Measurements from ENCODE around the gene LSAMP.

Gene LSAMP

DNA sequence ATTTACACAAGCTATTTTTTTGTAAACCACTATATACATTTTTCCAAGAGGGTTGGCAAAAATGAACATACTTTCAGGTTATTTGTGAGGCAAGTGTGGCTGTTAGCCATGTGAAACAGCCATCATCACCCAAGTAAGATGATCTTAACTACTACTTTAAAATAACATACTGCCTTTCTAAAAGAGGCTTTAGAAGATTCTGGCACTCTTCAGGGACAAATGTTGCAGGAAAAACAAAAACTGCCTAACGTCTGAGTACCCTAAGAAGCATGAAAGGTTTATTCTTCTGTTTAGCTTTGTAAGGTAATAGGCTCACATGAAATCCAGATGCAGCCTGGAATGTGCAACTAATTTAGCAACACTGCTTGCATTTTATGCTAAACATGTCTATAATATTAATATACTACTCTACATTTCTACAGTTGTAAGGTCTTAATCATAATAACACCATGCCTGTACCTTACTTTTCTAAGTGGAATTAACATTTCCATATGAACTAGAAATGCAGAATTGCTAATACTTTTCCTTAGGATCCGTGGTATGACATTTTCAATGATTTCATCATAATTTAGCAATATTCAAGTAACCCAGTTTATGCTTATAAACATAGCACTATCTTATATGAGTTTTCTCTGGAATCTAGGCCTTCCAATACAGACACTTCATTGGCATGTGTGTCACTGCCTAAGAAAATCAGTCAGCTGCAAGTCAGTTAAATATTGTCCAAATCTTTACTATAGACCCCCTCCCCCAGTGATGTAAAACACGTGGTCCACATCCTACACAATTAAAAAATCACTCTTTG is 4.5 kb upstream of the LSAMP start:
- Histone ChIP-seq H3K4me3 (ENCODE audit: low read length) (no peak overlapping the region), H3K36me3 (ENCODE audit: insufficient read depth, low read length) (no peaks in the 10 kb centered on the region), H3K9me3 (replicated peaks; ENCODE audit: low read length) (no peaks in the 10 kb centered on the region), H3K4me2 (ENCODE audit: low read length) (no peak overlapping the region), H3K9ac (ENCODE audit: low read depth, low read length) (no peak overlapping the region), H3K27me3 (ENCODE audit: control insufficient read depth, insufficient read depth, low read length) (no peaks in the 10 kb centered on the region), H3K4me1 (ENCODE audit: control insufficient read depth, insufficient read depth, low read length) (no peaks in the 10 kb centered on the region)

- H3K36me3 ChIP-seq (ENCODE audit: insufficient read depth, low read length): no peaks in the 10 kb centered on the region
- H3K27me3 ChIP-seq (ENCODE audit: control insufficient read depth, insufficient read depth, low read length): no peaks in the 10 kb centered on the region
- H3K4me3 ChIP-seq (ENCODE audit: low read length): no peak overlapping the region
- H3K4me1 ChIP-seq (ENCODE audit: control insufficient read depth, insufficient read depth, low read length): no peaks in the 10 kb centered on the region
- H3K9ac ChIP-seq (ENCODE audit: low read depth, low read length): no peak overlapping the region
- no peak overlapping the region for H3K4me2 ChIP-seq (ENCODE audit: low read length)
- no peaks in the 10 kb centered on the region for H3K9me3 ChIP-seq (replicated peaks; ENCODE audit: low read length)
These were observed 703 bp upstream of the LSAMP start for GRCh38 chr3:116445990-116446389.

GRCh38 chr3:116444819-116445310 is 422 bp downstream of the LSAMP start:
- Histone ChIP-seq H3K4me3 (ENCODE audit: low read length) (no peak overlapping the region), H3K9ac (ENCODE audit: low read depth, low read length) (no peak overlapping the region)

DNA sequence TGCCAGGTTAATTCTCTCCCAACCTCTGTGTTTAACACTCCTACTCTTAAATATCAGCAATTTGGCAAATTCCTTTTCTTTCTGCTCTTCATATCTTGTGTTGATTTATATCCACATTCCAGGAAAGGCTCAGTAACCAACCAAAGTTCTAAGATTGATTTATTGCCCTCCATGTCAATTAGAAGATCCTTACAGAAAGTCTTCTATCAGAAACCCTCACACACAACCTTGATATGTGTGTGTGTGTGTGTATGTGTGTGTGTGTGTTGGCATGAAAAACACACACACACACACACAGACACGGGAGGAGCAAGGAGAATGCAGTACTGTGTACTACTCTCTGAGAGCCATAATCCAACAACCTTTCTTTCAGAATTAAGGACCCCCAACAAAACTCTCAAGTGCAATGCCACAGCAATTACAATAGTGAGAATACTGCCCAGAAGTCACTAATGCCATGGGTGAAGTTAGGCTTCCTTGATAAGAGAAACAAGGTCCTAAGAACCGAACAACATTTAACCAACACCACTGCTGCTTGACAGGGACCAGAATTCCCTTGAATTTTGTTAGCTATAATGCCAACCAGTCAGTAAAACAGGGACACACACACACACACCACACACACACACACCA is 1.1 kb downstream of the LSAMP start:
- H3K9me3 ChIP-seq (replicated peaks; ENCODE audit: low read length): no peaks in the 10 kb centered on the region
- H3K4me3 ChIP-seq (ENCODE audit: low read length): no peak overlapping the region
- no peaks in the 10 kb centered on the region for H3K4me1 ChIP-seq (ENCODE audit: control insufficient read depth, insufficient read depth, low read length)
- H3K9ac ChIP-seq (ENCODE audit: low read depth, low read length): no peak overlapping the region
- no peaks in the 10 kb centered on the region for H3K27me3 ChIP-seq (ENCODE audit: control insufficient read depth, insufficient read depth, low read length)
- H3K36me3 ChIP-seq (ENCODE audit: insufficient read depth, low read length): no peaks in the 10 kb centered on the region
- H3K4me2 ChIP-seq (ENCODE audit: low read length): no peak overlapping the region

More at GRCh38 chr3:116444819-116445310, 422 bp downstream of the LSAMP start:
- H3K27me3 ChIP-seq (ENCODE audit: control insufficient read depth, insufficient read depth, low read length): no peaks in the 10 kb centered on the region
- H3K4me1 ChIP-seq (ENCODE audit: control insufficient read depth, insufficient read depth, low read length): no peaks in the 10 kb centered on the region
- no peaks in the 10 kb centered on the region for H3K36me3 ChIP-seq (ENCODE audit: insufficient read depth, low read length)
- H3K4me2 ChIP-seq (ENCODE audit: low read length): no peak overlapping the region
- no peaks in the 10 kb centered on the region for H3K9me3 ChIP-seq (replicated peaks; ENCODE audit: low read length)

GRCh38 chr3:116443191-116443661 is 2.1 kb downstream of the LSAMP start:
- Histone ChIP-seq H3K9me3 (replicated peaks; ENCODE audit: low read length) (no peaks in the 10 kb centered on the region), H3K27me3 (ENCODE audit: control insufficient read depth, insufficient read depth, low read length) (no peaks in the 10 kb centered on the region), H3K4me2 (ENCODE audit: low read length) (no peak overlapping the region), H3K9ac (ENCODE audit: low read depth, low read length) (no peak overlapping the region), H3K4me1 (ENCODE audit: control insufficient read depth, insufficient read depth, low read length) (no peaks in the 10 kb centered on the region), H3K4me3 (ENCODE audit: low read length) (no peak overlapping the region), H3K36me3 (ENCODE audit: insufficient read depth, low read length) (no peaks in the 10 kb centered on the region)

DNA sequence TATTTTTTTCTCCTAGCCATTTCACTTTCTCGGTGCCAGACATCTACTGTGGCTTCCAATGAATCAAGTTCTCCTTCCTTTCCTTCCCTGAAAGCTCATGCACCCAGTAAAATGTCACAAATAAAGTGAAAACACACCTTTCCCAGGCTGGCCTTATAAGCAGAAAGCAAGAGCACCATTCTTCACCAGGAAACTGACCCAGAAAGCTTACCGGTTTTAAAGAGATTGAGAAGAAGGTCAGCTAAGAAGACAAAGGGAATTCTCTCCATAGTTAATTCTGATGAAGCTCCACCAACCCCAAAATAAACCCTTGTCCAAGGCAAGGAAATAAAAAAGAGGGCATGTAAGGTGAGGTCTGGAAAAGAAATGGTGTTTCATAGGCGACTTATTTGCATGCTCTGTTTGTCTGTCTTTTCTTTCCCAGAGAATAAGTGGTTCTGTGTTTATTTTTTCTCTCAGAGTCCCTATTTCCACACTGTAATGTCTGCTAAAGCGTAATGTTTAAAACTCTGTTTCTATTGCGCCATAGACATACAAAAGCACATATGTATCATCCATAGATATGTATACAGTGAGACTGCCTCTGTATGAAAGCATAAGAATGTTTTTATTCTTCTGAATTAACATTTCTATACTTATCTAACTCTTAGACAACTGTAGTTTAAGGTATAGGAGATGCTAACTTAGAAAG is 2.8 kb downstream of the LSAMP start:
- Histone ChIP-seq H3K9me3 (replicated peaks; ENCODE audit: low read length) (no peaks in the 10 kb centered on the region), H3K9ac (ENCODE audit: low read depth, low read length) (no peak overlapping the region), H3K4me3 (ENCODE audit: low read length) (no peak overlapping the region), H3K36me3 (ENCODE audit: insufficient read depth, low read length) (no peaks in the 10 kb centered on the region), H3K4me2 (ENCODE audit: low read length) (no peak overlapping the region), H3K27me3 (ENCODE audit: control insufficient read depth, insufficient read depth, low read length) (no peaks in the 10 kb centered on the region), H3K4me1 (ENCODE audit: control insufficient read depth, insufficient read depth, low read length) (no peaks in the 10 kb centered on the region)

DNA sequence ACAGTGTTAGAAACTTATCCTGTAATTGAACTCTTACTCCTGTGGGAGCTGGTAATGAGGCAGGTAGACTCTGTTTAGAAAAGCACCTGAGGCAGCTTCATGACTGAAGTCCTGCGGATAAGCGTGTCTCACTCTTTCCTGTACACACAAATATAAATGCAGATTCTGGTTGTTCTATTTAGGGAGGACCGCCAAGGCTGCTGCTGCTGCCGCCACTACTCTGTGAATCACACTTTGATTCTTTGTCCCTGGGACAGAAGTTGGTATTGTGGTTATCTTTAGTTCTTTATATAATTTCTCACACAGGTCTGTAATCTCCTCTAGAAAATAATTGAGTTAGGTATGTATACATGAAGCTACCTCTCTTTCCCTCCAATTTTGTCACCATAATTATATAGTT is 3.6 kb downstream of the LSAMP start:
- no peaks in the 10 kb centered on the region for H3K27me3 ChIP-seq (ENCODE audit: control insufficient read depth, insufficient read depth, low read length)
- H3K4me1 ChIP-seq (ENCODE audit: control insufficient read depth, insufficient read depth, low read length): no peaks in the 10 kb centered on the region
- no peaks in the 10 kb centered on the region for H3K36me3 ChIP-seq (ENCODE audit: insufficient read depth, low read length)
- H3K9ac ChIP-seq (ENCODE audit: low read depth, low read length): no peak overlapping the region
- H3K9me3 ChIP-seq (replicated peaks; ENCODE audit: low read length): no peaks in the 10 kb centered on the region
- H3K4me3 ChIP-seq (ENCODE audit: low read length): no peak overlapping the region
- no peak overlapping the region for H3K4me2 ChIP-seq (ENCODE audit: low read length)

- Histone ChIP-seq H3K4me2 (ENCODE audit: low read length) (no peak overlapping the region), H3K9ac (ENCODE audit: low read depth, low read length) (no peak overlapping the region), H3K4me1 (ENCODE audit: control insufficient read depth, insufficient read depth, low read length) (no peaks in the 10 kb centered on the region), H3K36me3 (ENCODE audit: insufficient read depth, low read length) (no peaks in the 10 kb centered on the region), H3K4me3 (ENCODE audit: low read length) (no peak overlapping the region), H3K27me3 (ENCODE audit: control insufficient read depth, insufficient read depth, low read length) (no peaks in the 10 kb centered on the region), H3K9me3 (replicated peaks; ENCODE audit: low read length) (no peaks in the 10 kb centered on the region)
These were observed 5.1 kb downstream of the LSAMP start for GRCh38 chr3:116440196-116440595.

DNA sequence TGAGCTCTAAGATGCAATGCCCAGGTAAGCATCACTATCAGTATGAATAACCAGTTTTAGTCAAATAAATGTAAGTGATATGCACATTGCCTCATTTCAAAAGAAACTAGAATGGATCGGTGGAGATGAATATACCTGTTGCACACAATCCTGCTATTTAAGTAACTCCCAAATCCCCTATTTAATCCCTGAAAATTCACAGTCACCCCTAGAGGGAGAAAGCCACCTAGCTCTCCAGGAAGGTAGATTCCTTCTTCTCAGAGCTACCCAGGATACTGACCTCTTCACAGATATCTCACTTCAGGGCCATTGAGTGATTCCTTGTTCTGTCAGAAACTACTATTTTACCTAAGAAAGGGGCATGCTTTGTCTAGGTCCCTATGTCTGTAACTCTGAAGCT is 11.7 kb downstream of the LSAMP start:
- H3K9ac ChIP-seq (ENCODE audit: low read depth, low read length): no peak overlapping the region
- H3K4me1 ChIP-seq (ENCODE audit: control insufficient read depth, insufficient read depth, low read length): no peaks in the 10 kb centered on the region
- H3K4me3 ChIP-seq (ENCODE audit: low read length): no peak overlapping the region
- no peaks in the 10 kb centered on the region for H3K27me3 ChIP-seq (ENCODE audit: control insufficient read depth, insufficient read depth, low read length)
- no peaks in the 10 kb centered on the region for H3K36me3 ChIP-seq (ENCODE audit: insufficient read depth, low read length)
- H3K4me2 ChIP-seq (ENCODE audit: low read length): no peak overlapping the region
- H3K9me3 ChIP-seq (replicated peaks; ENCODE audit: low read length): no peaks in the 10 kb centered on the region

GRCh38 chr3:116432795-116433194 is 12.5 kb downstream of the LSAMP start:
- H3K36me3 ChIP-seq (ENCODE audit: insufficient read depth, low read length): no peaks in the 10 kb centered on the region
- no peak overlapping the region for H3K9ac ChIP-seq (ENCODE audit: low read depth, low read length)
- H3K9me3 ChIP-seq (replicated peaks; ENCODE audit: low read length): no peaks in the 10 kb centered on the region
- H3K27me3 ChIP-seq (ENCODE audit: control insufficient read depth, insufficient read depth, low read length): no peaks in the 10 kb centered on the region
- no peak overlapping the region for H3K4me2 ChIP-seq (ENCODE audit: low read length)
- no peak overlapping the region for H3K4me3 ChIP-seq (ENCODE audit: low read length)
- H3K4me1 ChIP-seq (ENCODE audit: control insufficient read depth, insufficient read depth, low read length): no peaks in the 10 kb centered on the region

DNA sequence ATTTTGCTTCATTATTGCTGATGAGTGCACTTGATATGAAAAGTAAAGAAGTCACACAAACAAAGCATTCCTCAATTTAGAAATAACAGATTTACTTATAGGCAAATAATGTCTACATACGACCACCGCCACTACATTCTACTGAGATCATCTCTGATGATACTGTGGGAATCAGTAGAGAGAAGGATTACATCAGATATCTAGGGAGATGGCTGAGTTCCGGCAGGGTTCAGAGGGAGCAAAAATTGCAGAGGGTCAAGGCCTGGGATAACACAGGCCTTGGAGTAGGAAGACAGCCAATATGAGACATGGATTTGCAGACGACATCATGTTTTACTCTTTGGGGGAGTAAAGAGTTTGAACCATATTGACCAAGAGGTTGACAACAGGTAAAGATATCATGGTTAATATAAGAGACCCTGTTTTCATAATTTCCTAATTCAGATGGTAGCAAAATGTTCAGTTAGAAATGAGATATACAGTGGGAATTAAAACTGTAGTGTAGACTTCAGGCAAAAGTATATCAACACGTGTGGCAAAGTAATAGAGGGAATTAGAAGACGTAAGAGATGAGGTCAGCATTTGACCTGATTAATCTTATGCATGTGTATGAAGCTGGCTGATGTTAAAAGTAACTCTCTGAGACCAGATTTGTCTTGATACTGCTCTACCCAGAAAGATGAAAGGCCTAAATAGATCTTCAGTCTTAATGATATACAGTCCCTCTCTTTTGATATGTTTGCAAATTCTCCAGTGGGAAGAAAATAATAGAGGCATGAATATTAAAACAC is 15.6 kb downstream of the LSAMP start:
- no peak overlapping the region for H3K9ac ChIP-seq (ENCODE audit: low read depth, low read length)
- H3K4me3 ChIP-seq (ENCODE audit: low read length): no peak overlapping the region
- H3K36me3 ChIP-seq (ENCODE audit: insufficient read depth, low read length): no peaks in the 10 kb centered on the region
- no peaks in the 10 kb centered on the region for H3K9me3 ChIP-seq (replicated peaks; ENCODE audit: low read length)
- no peak overlapping the region for H3K4me2 ChIP-seq (ENCODE audit: low read length)
- H3K27me3 ChIP-seq (ENCODE audit: control insufficient read depth, insufficient read depth, low read length): no peaks in the 10 kb centered on the region
- no peaks in the 10 kb centered on the region for H3K4me1 ChIP-seq (ENCODE audit: control insufficient read depth, insufficient read depth, low read length)
